ENCODE results near the gene ERICH4.
A peak's percentile ranks its signal among the peaks of the same experiment; 100 is the strongest.
"Not testable (repeated sequence)": the region's sequence is repeated elsewhere in the genome, so short reads cannot be mapped to it uniquely, and the experiment has no call there.

The ERICH4 gene, protein sequence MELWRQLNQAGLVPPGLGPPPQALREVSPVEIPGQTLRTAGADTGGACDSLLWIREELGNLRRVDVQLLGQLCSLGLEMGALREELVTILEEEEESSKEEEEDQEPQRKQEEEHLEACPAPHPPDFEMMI

DNA sequence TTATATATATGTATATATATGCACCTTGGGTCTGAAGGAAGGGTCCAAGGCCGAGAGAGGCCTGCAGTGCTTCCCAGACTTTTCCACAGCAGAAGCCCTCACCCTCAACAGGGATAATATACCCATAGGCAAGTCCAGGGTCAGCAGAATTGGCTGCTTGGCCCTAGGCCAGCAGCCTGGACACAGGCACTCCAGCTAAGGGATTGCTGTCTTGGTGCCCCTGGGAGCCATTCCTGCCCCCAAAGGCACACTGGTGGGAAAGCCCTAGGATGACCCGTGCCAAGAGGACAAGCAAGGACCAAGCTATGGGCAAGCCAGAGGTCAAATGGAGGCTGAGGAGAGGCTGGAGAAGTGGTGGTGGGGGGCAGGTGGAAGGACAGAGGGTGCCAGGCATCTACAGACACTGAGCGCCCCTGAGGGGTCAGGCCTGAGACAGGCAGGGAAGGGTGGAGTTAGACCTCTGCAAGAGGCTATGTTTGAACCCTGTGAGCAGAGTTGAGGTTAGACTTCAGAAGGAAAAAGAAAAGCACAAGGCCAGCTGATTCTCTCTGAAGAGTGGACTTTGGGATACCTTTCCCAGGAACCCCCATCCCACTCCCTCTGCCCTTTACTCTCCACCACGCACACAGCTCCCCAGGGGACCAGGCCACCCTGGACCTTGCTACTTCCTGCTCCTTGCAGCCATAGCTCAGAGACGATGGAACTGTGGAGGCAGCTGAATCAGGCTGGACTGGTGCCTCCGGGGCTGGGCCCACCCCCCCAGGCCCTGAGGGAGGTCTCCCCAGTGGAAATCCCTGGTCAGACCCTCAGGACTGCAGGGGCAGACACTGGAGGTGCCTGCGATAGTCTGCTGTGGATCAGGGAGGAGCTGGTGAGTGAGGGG lies at the start of gene ERICH4:
TSS of gene ERICH4 (plus strand) at position 684 of the 883 bp plus-strand sequence. CDS start at position 698, 14 bp downstream.
- DNase-seq (ENCODE audit: low spot score), result no peak

GRCh38 chr19:41395355-41395754 lies 47.6 kb upstream of the ERICH4 start:
- no peak for DNase-seq (ENCODE audit: low spot score)

DNA sequence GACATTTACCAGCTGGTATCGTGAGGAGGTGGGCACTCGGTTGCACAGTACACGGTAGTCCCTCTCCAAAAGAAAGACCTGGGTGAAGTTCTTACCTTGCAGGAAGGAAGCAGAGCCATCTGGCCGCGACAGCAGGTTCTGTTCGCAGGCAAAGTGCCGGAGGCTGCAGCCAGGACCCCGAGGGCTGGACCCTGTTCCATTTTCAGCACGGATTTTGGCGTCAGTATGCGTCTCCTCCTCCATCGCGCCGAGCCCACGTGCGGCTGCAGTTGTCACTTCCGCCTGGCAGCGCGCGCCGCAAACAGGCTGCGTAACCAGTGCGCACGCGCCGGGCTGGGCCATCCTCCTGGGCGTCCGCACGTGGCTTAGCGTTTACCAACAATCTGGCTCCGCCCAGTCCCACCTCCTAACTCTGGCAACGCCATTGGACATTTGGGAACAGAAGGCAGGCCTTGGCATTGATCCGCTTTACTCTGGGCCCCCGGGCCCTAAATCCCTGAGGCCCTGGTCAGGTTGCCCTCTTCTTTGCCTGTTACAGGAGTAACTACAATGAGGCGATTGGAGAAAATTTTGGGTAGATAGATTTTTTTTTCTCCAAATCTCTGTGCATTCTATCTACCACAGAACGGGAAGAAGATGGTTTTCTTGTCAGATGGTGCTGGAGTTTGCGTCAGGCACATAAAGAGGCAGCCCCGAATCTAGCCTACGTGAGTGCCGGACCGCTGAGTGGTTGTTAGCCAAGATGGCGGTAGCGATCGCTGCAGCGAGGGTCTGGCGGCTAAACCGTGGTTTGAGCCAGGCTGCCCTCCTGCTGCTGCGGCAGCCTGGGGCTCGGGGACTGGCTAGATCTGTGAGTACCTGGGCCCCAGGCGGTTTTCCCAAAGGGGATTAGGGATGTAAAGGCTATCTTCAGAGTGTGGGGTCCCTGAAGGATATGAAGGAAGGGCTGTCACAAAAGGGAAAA lies 45.6 kb upstream of the ERICH4 start, which contains the start of the genes BCKDHA and EXOSC5:
TSS of gene BCKDHA (plus strand) at position 733 of the 964 bp plus-strand sequence. CDS start at position 743, 10 bp downstream.
TSS of gene EXOSC5 (minus strand) at position 274 of the 964 bp plus-strand sequence. CDS start at position 243, 31 bp downstream.
- peak; percentile 100 for DNase-seq (ENCODE audit: low spot score)

GRCh38 chr19:41398050-41398418 lies 44.9 kb upstream of the ERICH4 start:
- DNase-seq (ENCODE audit: low spot score), result no peak

- DNase-seq (ENCODE audit: low spot score), result no peak
These were observed 44.4 kb upstream of the ERICH4 start for GRCh38 chr19:41398598-41398997.

DNA sequence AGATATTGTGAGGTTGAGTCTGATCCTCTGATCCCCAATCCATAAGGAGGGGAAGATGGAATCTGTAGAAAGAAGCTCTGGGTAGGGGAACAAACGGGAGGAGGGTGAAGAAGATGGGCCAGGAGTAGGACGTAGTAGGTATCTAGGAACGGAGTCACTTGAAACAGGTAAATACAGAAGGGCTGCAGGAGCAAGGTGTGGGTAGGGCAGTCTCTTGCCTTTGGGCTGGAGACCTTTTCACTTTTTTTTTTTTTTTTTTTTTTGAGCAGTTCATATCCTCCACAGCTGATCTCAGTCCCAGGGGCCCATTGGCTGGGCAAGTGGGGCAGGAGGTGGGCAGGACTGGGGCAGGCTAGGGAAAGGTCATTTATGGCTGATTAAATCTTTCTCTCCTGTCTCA lies 43.9 kb upstream of the ERICH4 start:
- DNase-seq (ENCODE audit: low spot score), result no peak

DNA sequence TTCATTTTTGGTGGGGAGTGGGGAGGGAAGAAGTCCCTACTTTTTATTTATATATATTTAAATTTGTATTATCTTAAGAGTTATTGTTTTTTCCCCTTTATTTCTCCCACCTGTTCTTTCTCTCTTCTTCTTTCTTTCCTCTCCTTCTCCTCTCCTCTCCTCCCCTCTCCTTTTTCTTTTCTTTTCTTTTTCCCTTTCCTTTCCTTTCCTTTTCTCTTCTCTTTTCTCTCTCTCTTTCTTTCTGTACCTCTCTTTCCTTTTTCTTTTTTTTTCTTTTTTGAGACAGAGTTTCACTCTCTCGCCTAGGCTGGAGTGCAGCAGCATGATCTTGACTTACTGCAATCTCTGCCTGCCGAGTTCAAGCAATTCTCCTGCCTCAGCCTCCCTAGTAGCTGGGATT lies 43.4 kb upstream of the ERICH4 start:
- DNase-seq (ENCODE audit: low spot score), result no peak

DNA sequence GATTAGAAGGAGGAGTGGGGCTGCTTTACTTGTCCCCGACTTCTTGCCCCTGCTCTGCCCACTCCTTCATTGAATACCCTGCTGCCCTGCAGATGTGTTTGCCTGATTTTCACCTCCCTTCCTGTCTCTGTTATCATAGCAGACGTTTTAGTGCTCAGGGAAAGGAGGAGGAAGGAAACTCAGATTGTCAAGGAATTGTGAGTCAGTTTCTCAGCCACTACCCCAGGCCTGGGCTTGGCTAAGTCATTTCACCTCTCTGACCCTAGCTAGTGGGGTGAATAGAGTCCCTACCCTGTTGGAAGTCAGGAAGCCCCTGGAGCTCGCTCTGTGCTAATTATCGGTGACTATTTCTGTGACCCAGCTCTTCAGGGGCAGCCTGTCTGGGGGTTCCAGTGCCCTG lies 41.5 kb upstream of the ERICH4 start:
- DNase-seq (ENCODE audit: low spot score), result no peak

- no peak for DNase-seq (ENCODE audit: low spot score)
These were observed 40.9 kb upstream of the ERICH4 start for GRCh38 chr19:41402010-41402409.

DNA sequence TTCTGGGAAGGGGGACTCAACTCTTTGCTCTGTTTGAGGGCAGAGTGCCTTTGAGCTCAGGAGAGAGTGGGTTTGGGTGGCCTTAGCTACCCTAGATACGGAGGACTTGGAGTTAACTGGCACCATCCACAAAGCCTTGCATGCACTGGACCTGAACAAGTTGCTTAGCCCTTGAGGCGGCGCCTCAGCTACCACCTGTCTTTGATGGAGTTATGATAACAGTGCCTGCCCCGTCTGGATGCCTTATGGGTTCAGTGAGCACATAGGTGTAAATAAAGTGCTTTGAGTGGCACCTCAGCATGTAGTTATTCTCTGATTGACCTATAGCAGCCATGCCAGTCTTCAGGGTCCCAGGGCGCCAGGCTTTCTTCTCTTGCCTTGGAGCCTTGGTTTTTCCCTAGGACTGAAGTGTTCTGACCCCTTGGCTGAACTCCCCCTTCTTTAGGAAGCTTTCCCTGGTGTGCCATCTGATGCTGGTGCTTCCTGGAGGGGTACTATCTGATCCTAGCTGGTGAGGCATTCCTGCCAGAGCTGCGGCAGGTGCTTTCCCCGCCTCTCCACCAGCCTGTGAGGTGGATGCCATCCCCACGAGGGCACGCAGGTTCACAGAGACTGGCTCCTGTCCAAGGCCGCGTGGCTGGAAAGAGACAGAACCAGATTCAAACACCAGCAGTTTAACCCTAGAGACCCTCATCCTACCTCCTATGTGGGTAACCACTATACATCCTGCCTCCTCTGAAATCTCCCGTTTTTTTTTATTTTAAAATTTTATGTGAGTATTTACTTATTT lies 39.6 kb upstream of the ERICH4 start:
- DNase-seq (ENCODE audit: low spot score), result no peak

GRCh38 chr19:41405776-41406175 lies 37.2 kb upstream of the ERICH4 start:
- DNase-seq (ENCODE audit: low spot score), result no peak

DNA sequence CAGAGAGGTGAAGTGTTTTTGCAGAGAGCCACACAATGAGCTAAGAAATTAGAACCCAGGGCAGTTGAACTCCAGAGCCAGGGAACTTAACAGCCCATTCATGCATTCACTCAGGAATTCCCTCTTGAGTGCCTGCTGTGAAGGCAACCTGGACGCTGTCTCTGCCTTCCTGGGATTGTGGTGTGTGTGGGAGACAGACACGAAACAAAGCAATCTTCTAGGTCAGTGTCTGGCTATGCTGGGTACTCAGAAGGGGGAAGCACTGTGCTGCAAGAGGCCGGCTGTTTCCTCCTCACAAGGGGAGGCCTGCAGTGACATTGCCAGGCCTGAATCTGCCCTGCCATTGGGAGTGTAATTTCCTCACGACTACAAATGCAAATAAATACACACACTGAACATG lies 35.7 kb upstream of the ERICH4 start:
- DNase-seq (ENCODE audit: low spot score), result no peak

DNA sequence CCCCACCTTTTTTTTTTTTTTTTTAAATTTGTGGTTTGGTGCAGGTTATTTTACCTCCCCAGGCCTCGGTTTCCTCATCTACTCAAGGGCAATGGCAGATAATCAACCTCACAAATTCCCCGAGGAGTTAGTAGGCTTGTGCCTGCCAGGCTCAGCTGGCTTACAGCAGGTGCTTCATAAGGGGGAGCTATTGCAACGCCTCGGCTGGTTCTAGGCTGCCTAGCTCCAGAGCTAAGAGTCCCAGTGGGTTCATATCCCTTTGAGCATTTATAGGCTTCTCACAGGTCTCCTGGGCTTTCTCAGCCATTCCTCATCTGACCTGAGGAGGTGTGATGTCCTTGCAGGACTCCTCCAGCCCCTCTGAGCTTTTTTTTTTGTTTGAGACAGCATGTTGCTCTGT lies 34.7 kb upstream of the ERICH4 start:
- DNase-seq (ENCODE audit: low spot score), result no peak

GRCh38 chr19:41408846-41409245 lies 34.1 kb upstream of the ERICH4 start:
- DNase-seq (ENCODE audit: low spot score), result not testable (repeated sequence)

- peak; percentile 87 for DNase-seq (ENCODE audit: low spot score)
These were observed 33.7 kb upstream of the ERICH4 start for GRCh38 chr19:41409288-41409687.

GRCh38 chr19:41410336-41411054 lies 32.5 kb upstream of the ERICH4 start:
- DNase-seq (ENCODE audit: low spot score), result no peak

DNA sequence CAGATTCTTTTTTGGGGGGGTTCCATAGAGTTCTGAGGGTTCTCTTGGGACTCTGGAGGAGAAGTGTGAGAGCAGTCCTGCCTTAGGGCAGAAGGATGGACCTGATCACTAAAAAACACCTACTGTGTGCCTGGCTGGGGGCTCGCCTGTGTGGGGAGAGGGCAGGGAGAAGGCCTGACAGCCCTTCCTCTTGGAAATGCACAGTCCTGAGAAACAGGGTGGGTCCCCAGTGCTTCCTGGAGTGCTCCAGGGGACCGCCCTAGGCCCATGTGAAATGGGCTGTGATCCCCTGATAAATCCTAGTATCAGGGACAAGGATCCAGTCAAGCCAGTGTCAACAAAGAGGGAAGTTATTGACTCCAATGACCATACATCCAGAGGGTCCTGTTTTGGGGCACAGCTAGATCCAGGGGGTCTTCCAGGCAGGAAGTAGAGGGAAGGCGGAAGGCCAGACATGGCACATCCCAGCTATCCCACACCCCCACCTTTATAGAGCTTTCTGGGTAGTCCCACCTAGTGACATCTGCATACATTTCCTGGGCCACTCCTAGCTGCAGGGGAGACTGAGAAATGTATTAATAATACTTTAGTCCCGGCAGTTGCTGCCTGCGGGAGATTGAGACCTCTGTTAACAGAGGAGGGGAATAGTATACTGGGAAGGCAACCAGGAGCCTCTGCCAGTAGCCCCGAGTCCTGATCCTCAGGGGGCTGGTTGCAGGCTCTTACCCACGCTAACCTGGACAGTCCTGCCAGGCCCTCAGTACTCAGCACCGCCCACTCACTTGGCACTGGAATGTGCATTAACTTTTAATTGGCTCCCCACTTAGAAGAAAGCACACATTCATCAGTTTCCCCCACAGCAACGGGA lies 31.6 kb upstream of the ERICH4 start:
- DNase-seq (ENCODE audit: low spot score), result no peak

- no peak for DNase-seq (ENCODE audit: low spot score)
These were observed 31.0 kb upstream of the ERICH4 start for GRCh38 chr19:41411968-41412265.

- DNase-seq (ENCODE audit: low spot score), result no peak
These were observed 30.0 kb upstream of the ERICH4 start for GRCh38 chr19:41412953-41413352.

DNA sequence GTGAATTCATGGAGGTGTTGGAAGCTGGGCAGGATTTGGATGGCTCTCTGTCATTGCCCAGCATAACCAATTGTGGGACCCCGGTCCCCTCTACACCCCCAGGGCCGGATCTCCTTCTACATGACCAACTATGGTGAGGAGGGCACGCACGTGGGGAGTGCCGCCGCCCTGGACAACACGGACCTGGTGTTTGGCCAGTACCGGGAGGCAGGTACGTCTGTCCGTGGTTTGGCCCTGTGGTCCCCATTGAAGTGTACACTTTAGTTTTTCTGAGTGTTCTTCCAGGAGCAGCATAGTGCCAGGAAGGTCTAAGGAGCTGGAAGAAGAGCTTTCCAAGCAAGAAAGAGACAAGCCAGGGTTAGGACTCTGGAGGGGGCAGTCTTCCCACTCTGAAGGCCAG lies 29.0 kb upstream of the ERICH4 start:
- DNase-seq (ENCODE audit: low spot score), result no peak
